ENCODE data around the gene MAST4. TPM values are rescaled to one million over a fixed set of nuclear protein-coding genes. Genes with fewer than 3 reads are reported as not detected.
A peak's percentile ranks its signal among the peaks of the same experiment; 100 is the strongest.

The MAST4 gene
- total and polyA plus RNA-seq, 2 donors (not counting 1 experiment from before 2014, with no cell fraction given), result 7.0 to 15.2 TPM

DNA sequence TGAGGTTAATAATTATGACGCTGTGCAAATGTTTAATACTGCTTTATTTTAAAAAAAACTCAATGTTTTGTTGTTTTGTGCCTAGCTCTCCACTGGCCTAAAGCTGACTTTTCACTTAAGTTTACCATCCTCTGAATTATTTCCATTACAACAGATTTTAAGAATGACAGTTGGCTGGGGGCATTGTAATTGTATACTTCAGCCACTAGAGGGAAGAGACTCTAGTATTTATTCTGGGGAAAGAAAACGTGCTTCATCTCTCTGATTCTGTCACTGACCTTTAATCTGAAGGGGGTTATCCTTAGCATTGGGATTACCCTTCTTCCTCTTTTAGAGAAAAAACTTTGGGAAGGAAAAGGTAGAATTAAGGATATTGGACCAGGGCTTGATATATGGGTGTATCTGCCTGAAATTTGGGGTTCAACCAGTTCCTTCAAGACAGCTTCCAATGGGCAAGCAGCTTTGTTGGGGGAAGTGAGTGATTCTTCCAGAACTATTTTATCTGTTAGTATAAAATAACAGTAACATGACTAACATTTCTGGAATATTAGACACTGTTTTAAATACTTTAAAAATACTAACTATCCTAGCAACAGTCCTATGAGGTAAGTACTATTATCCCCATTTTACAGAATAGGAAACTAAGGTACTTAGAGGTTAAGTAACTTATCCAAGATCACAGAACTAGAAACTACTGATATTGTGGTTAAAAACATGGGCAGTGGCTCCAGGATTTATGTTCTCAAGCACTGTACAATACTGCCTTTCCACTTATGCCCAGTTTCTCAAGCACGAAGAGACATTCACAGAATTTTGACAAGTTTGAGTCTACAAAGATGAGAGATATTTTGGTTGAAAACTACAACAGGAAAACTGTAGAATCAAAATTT lies 392.0 kb downstream of the MAST4 start:
- Histone ChIP-seq H3K79me2 (ENCODE audit: control insufficient read depth, insufficient read depth, low read length) (no peaks in the 10 kb centered on the region), H3K9me3 (ENCODE audit: control insufficient read depth, insufficient read depth, low read depth, low read length) (no peaks in the 10 kb centered on the region), H2AFZ (ENCODE audit: low read length) (no peak overlapping the region), H3K36me3 (ENCODE audit: control insufficient read depth, insufficient read depth, low read length) (no peaks in the 10 kb centered on the region), H3K27ac (ENCODE audit: insufficient read depth, low read length) (no peak overlapping the region), H3K27me3 (ENCODE audit: control insufficient read depth, insufficient read depth, low read length) (no peaks in the 10 kb centered on the region), H3K9ac (ENCODE audit: insufficient read depth, low read length) (no peak overlapping the region), H3K4me3 (replicated peaks in 1 of 4; ENCODE audit: control extremely low read depth in 1 of 4, insufficient read depth in 1 of 4, low read depth in 3 of 4, low read length in 4 of 4) (no peak overlapping the region), H3K4me1 (ENCODE audit: control insufficient read depth, extremely low read depth, insufficient read depth, low read length) (peaks cover 2% of the 10 kb centered on the region), H3K4me2 (ENCODE audit: extremely low read depth, insufficient read depth, low read length) (no peak overlapping the region), H4K20me1 (ENCODE audit: control insufficient read depth, extremely low read depth, insufficient read depth, low read length) (no peaks in the 10 kb centered on the region)
- no peak for DNase-seq (ENCODE audit: low read depth in 2 of 2)
- TF ChIP-seq, protein P1, sequence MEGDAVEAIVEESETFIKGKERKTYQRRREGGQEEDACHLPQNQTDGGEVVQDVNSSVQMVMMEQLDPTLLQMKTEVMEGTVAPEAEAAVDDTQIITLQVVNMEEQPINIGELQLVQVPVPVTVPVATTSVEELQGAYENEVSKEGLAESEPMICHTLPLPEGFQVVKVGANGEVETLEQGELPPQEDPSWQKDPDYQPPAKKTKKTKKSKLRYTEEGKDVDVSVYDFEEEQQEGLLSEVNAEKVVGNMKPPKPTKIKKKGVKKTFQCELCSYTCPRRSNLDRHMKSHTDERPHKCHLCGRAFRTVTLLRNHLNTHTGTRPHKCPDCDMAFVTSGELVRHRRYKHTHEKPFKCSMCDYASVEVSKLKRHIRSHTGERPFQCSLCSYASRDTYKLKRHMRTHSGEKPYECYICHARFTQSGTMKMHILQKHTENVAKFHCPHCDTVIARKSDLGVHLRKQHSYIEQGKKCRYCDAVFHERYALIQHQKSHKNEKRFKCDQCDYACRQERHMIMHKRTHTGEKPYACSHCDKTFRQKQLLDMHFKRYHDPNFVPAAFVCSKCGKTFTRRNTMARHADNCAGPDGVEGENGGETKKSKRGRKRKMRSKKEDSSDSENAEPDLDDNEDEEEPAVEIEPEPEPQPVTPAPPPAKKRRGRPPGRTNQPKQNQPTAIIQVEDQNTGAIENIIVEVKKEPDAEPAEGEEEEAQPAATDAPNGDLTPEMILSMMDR (conservative IDR thresholded peaks at IDR 0.05 in 1 of 2, IDR thresholded peaks at IDR 0.05 in 1 of 2; ENCODE audit: low read depth in 1 of 2, low read length in 2 of 2), result peak; percentile 72 to 85
- no peak for TF ChIP-seq EZH2 (IDR thresholded peaks at IDR 0.05; ENCODE audit: low read length, missing control alignments)

DNA sequence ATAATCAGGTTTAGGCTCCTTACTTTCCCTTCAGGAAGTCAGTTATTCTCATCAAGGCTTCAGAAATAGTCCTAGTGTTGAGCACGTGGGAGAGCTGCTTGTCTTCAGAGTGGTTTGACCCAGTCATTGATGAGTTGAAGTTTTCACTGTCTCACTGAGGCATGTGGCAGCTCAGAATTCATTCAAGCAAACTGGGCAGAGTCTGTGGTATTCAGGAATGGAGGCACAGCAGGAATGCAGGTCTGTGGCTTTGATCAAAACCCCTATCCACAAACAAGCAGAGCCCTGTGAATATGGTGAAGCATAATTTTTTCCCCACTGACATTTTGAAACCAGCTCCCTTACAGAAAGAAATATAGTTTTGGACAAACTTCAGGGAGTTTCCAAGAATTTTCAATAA lies 393.1 kb downstream of the MAST4 start:
- peak in 1 of 2 donors; percentile 91 for DNase-seq (ENCODE audit: low read depth in 2 of 2)
- no peak overlapping the region for H3K4me2 ChIP-seq (ENCODE audit: extremely low read depth, insufficient read depth, low read length)
- no peak overlapping the region for H2AFZ ChIP-seq (ENCODE audit: low read length)
- TF ChIP-seq, protein P1 (conservative IDR thresholded peaks at IDR 0.05 in 1 of 2, IDR thresholded peaks at IDR 0.05 in 1 of 2; ENCODE audit: low read depth in 1 of 2, low read length in 2 of 2), result no peak
- TF ChIP-seq EZH2 (IDR thresholded peaks at IDR 0.05; ENCODE audit: low read length, missing control alignments), result no peak
- no peak overlapping the region for H3K9ac ChIP-seq (ENCODE audit: insufficient read depth, low read length)
- H3K36me3 ChIP-seq (ENCODE audit: control insufficient read depth, insufficient read depth, low read length), result no peaks in the 10 kb centered on the region
- H3K27me3 ChIP-seq (ENCODE audit: control insufficient read depth, insufficient read depth, low read length), result no peaks in the 10 kb centered on the region
- H3K4me1 ChIP-seq (ENCODE audit: control insufficient read depth, extremely low read depth, insufficient read depth, low read length), result peaks cover 2% of the 10 kb centered on the region
- H3K27ac ChIP-seq (ENCODE audit: insufficient read depth, low read length), result no peak overlapping the region
- no peak overlapping the region for H3K4me3 ChIP-seq (replicated peaks in 1 of 4; ENCODE audit: control extremely low read depth in 1 of 4, insufficient read depth in 1 of 4, low read depth in 3 of 4, low read length in 4 of 4)
- no peaks in the 10 kb centered on the region for H3K79me2 ChIP-seq (ENCODE audit: control insufficient read depth, insufficient read depth, low read length)
- H4K20me1 ChIP-seq (ENCODE audit: control insufficient read depth, extremely low read depth, insufficient read depth, low read length), result no peaks in the 10 kb centered on the region
- H3K9me3 ChIP-seq (ENCODE audit: control insufficient read depth, insufficient read depth, low read depth, low read length), result no peaks in the 10 kb centered on the region

DNA sequence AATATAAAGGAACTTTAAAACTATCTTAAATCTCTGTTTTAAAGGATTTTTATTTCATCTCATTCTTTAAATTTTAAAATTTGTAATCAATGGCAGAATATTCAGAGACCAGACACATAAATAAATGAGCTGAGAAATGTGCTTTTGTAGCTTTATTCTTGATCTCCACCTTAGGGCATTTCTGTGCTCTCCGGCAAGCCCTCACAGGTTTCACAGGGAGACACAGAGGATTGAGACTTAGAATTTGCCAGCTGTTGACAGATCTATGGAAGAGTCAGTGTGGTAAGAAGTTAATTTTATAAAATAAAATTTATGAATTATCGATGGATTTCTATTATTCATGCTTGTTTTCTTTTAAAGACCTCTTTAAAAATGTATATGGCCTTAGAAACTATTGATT lies 393.6 kb downstream of the MAST4 start:
- Histone ChIP-seq H3K27me3 (ENCODE audit: control insufficient read depth, insufficient read depth, low read length) (no peaks in the 10 kb centered on the region), H3K79me2 (ENCODE audit: control insufficient read depth, insufficient read depth, low read length) (no peaks in the 10 kb centered on the region), H3K36me3 (ENCODE audit: control insufficient read depth, insufficient read depth, low read length) (no peaks in the 10 kb centered on the region), H3K9me3 (ENCODE audit: control insufficient read depth, insufficient read depth, low read depth, low read length) (no peaks in the 10 kb centered on the region), H3K27ac (ENCODE audit: insufficient read depth, low read length) (no peak overlapping the region), H3K4me1 (ENCODE audit: control insufficient read depth, extremely low read depth, insufficient read depth, low read length) (peaks cover 2% of the 10 kb centered on the region), H3K4me2 (ENCODE audit: extremely low read depth, insufficient read depth, low read length) (no peak overlapping the region), H3K4me3 (replicated peaks in 1 of 4; ENCODE audit: control extremely low read depth in 1 of 4, insufficient read depth in 1 of 4, low read depth in 3 of 4, low read length in 4 of 4) (no peak overlapping the region), H3K9ac (ENCODE audit: insufficient read depth, low read length) (no peak overlapping the region), H2AFZ (ENCODE audit: low read length) (no peak overlapping the region), H4K20me1 (ENCODE audit: control insufficient read depth, extremely low read depth, insufficient read depth, low read length) (no peaks in the 10 kb centered on the region)
- no peak for DNase-seq (ENCODE audit: low read depth in 2 of 2)
- TF ChIP-seq, protein P1 (conservative IDR thresholded peaks at IDR 0.05 in 1 of 2, IDR thresholded peaks at IDR 0.05 in 1 of 2; ENCODE audit: low read depth in 1 of 2, low read length in 2 of 2), result no peak
- no peak for TF ChIP-seq EZH2 (IDR thresholded peaks at IDR 0.05; ENCODE audit: low read length, missing control alignments)

All from fibroblast of lung (primary cell).